ENCODE measurements around the gene HIVEP2.
A peak's percentile ranks its signal among the peaks of the same experiment; 100 is the strongest.
"Not testable (repeated sequence)": the region's sequence is repeated elsewhere in the genome, so short reads cannot be mapped to it uniquely, and the experiment has no call there.

Gene HIVEP2, protein sequence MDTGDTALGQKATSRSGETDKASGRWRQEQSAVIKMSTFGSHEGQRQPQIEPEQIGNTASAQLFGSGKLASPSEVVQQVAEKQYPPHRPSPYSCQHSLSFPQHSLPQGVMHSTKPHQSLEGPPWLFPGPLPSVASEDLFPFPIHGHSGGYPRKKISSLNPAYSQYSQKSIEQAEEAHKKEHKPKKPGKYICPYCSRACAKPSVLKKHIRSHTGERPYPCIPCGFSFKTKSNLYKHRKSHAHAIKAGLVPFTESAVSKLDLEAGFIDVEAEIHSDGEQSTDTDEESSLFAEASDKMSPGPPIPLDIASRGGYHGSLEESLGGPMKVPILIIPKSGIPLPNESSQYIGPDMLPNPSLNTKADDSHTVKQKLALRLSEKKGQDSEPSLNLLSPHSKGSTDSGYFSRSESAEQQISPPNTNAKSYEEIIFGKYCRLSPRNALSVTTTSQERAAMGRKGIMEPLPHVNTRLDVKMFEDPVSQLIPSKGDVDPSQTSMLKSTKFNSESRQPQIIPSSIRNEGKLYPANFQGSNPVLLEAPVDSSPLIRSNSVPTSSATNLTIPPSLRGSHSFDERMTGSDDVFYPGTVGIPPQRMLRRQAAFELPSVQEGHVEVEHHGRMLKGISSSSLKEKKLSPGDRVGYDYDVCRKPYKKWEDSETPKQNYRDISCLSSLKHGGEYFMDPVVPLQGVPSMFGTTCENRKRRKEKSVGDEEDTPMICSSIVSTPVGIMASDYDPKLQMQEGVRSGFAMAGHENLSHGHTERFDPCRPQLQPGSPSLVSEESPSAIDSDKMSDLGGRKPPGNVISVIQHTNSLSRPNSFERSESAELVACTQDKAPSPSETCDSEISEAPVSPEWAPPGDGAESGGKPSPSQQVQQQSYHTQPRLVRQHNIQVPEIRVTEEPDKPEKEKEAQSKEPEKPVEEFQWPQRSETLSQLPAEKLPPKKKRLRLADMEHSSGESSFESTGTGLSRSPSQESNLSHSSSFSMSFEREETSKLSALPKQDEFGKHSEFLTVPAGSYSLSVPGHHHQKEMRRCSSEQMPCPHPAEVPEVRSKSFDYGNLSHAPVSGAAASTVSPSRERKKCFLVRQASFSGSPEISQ (N-terminal part only)

GRCh38 chr6:142945049-142945445 is at the start of gene HIVEP2:
Gene HIVEP2 (minus strand): TSS chr6:142945176. CDS start chr6:142774738, 170,438 bp downstream.
- peak; percentile 41 for DNase-seq

DNA sequence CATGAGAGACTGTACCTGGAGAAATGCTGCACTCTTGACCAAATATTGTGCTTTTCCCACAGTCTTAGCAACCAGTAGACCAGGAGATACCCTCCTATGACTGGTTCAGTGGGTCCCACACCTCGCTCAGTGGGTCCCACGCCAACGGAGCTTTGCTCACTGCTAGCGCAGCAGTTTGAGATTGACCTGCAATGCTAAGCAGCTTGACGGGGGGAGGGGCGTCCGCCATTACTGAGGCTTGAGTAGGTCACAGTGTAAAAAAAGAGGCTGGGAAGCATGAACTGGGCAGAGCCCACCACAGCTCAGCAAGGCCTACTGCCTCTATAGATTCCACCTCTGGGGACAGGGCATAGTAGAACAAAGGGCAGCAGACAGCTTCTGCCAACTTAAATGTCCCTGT is 49.0 kb upstream of the HIVEP2 start:
- DNase-seq = no peak

DNA sequence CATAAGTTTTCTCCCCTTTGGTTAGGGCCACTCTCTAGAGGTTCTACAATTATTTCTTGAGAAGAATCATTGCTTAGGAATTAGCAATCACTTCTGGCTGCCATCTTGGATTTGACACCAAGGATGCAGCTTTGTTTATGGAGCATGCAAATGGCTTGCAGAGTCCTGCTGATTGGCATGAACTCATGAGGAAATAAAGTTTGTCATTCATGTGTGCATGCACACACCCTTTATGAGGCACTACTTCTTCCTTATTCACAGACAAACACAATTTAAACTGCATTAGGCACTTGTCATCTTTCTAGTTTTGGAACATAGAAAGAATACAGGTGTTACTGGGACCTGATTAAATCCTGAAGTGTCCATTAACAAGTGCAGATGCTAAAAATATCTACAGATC is 42.5 kb upstream of the HIVEP2 start:
- no peak for DNase-seq

- no peak for DNase-seq
Observed at GRCh38 chr6:142985281-142985680, 40.3 kb upstream of the HIVEP2 start.

GRCh38 chr6:142984386-142984785 is 39.4 kb upstream of the HIVEP2 start:
- DNase-seq = no peak

- no peak for DNase-seq
Observed at GRCh38 chr6:142975365-142975764, 30.4 kb upstream of the HIVEP2 start.

DNA sequence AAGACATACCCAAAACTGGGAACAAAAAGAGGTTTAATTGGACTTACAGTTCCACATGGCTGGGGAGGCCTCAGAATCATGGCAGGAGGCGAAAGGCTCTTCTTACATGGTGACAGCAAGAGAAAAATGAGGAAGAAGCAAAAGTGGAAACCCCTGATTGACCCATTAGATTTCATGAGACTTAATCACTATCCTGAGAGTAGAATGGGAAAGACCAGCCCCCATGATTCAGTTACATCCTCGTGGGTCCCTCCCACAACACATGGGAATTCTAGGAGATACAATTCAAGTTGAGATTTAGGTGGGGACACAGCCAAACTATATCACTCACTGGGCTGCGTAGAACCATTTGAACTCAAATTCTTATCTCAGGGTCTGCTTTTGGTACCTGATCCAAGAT is 26.0 kb upstream of the HIVEP2 start:
- not testable (repeated sequence) for DNase-seq

- DNase-seq = no peak
Observed at GRCh38 chr6:142968601-142969000, 23.6 kb upstream of the HIVEP2 start.

DNA sequence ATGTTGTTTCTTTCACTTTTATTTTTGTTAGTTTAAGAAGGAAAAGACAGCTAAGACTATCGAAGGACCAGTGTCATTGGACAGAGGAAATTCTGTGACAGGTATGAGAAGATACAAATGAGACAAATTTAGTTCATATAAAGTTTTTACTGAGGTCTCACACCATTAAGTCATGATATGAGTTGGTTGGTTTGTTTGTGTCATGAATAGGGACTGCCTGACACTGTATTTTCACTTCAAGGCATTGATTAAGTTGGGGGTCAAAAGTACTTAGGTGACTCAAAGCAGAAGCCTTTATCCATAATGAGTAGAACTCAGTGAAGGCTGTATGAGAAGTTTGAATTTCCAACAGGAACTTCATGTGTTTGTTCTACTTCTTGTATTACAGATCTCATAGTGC is 21.3 kb upstream of the HIVEP2 start:
- DNase-seq = no peak

- no peak for DNase-seq
Observed at GRCh38 chr6:142965164-142965563, 20.2 kb upstream of the HIVEP2 start.

DNA sequence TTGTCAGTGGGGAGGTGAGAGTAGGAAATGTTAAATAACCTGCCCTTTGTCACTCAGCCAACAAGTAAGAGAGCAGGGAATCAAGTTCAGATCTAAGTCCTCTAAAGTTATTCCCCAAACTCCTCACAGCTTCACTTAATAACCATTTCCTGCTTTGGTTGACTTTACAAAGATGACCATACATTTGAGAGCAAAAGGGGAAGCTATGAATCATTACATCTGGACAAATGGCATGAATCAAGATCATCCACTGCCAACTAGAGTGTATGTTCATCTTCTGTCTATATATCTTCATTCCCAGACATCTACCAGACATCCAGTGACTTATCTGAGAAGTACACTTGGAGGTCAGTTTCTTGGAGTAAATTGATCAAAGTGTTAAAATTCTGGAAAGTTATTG is 15.1 kb upstream of the HIVEP2 start:
- DNase-seq = no peak

DNA sequence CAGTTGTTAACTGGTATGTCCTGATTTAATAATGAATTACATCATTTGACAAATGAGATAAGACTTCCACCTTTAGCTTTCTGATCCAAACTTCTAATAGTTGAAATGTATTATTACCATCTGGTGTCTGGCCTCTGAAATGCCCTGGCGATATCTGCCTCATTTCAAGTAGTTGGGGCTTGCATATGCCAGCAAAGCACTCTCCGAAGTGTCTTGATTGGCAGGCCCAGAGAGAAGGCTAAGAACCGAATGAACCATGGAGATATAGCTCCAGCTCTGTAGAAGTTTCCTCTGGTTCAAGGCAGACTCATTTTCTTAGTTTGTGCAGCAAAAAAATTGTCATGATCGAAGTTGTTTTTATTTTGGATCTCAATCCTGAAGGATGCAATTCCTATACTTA is 13.4 kb upstream of the HIVEP2 start:
- no peak for DNase-seq

- no peak for DNase-seq
Observed at GRCh38 chr6:142956726-142957125, 11.8 kb upstream of the HIVEP2 start.

- no peak for DNase-seq
Observed at GRCh38 chr6:142954844-142955243, 9.9 kb upstream of the HIVEP2 start.

DNA sequence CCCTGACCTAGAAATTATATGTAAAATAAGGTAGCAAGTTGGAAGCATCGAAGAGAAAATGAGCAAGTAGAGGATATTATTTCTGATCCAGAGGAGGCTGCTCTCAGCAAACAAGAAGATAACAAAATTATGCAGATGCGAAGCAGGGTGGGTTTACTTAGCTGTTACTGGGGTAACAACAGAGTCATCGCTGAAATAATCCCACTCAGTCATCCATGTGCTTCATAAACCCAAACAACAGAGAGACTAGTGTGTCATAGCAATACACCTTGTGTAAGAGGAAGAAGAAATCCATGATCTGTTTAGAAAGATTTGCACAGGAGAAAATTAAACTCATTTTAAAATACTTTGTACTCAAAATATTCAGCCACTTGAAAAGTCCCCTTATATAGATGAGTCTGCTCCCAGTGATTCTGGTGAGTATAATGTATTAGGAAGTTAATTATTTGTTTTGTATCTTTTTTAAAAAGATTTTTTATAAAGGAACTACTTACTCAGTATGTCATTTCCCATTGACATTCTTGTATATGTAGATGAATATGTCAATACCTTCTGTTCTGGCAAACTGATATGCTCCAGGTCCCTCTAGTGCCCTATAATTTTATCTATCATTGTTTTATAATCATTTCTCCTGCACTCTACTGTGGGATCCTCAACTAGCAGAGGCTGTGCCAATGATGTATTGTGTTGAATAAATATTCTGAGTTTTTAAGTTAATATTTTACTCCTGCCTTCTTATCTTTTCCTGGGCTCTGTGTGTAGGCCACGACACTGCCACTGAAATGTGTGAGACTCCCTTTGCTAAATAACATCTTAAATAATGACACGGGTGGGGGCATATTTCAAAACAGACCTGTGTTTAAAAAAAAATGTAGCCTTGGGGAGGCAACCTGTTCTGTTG is 8.6 kb upstream of the HIVEP2 start:
- no peak for DNase-seq

DNA sequence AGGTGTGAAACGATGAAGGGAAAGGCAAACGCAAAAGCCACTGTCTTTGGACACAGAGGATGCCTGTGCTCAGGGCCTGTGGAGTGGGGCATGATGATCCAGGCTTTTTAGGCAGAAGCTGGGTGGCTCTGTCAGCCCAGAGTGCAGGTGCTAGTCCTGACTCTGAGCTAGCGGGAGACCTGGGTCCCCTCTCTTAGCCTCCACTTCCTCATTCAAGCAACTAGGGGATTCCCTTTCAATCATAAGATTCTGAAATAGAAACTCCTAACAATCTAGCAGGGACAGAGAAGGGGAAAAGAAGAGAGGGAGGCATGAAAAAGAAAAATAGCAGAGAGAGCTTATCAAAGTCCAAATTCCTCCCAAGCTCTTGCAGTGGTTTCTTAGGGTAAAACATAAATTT is 7.6 kb upstream of the HIVEP2 start:
- no peak for DNase-seq

DNA sequence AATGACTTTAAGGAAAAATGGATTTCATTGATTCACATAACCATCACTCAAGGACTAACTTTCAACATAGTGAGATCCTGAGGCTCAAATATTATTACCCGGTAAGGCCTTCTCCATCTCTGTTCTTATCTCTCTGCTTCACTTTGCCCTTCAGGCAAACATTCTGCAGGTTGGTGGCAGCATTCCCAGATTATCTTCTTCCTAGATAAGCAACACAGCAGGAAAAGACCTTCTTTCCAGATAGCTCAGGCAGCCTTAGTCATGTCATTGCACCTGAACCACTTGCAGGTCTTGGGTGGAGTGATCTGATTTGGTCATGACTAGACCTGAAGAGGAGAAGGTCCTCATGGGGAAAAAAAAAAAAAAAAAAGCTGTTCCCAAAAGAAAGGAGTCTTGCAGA is 5.3 kb upstream of the HIVEP2 start:
- DNase-seq = no peak

DNA sequence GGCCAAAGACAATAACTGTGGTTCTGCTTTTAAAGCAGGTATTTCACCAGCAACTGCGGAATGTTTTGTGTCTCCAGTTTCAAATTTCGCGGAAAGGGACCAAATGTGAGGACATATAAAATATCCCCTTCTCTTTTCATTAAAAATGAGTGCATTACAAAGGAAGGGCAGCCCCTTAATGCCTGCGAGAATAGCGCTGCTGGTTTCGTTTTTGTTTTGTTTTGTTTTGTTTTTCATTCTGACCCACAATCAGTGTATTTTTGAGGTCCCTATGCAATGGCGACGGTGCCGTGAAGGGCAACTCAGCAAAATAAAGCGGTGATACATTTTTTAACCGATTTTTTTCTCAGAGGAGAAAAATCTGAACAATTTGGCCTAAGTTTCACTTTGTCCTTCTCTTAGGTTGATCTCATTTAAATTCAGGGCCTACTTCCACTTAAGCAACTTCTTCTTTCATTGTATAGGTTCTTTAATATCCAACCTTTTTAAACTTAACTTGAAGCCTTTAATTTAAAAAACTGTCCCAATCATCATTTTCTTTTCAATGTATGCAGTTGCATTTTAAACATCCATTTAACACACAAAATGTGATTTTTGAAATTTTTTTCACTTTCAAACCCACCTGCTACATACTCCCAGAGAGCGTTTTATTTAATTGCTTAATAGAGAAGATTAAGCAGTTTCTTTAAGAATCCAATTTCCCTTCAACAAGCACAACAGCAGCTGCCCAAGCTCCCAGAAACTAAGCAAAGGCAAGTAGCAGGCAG is 2.9 kb upstream of the HIVEP2 start:
- DNase-seq = no peak

DNA sequence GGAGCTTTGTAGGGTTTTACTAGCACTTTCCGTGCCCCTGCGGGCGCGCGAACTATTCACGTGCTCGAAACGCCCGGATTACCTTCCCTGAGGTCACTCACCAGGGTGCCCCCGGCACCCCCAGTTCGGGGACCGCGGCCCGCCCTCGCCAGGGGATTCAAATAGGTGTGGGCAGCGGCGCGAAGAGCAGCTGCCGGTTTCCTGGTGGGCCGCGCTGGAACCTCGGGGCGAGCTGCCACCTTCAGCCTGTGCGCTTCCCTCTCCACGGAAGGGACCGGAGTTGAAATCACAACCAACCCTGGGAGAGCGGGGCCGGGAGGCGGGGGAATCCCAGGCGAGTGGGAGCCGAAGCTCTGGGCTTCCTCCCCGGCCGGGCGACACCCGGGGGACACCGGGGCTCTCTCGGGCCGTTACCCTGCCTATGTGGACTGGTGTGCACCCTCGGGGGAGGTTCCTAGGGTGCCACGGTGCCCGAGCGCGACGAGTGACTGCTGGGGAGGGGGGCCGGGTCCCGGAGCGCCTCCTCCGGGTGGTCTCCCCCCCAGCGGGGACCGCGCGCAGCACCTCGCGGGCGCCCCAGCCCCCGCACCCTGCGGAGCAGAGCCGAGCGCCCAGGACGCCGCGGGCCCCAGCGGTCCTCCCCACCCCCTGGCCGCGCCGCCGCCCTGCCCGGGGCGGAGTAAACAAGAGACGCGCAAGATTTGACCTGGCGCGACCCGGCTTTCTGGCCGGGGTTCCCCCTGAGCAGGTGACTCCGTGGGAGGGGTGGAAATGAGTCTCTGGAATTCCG is 2.1 kb upstream of the HIVEP2 start:
- peak; percentile 16 for DNase-seq

GRCh38 chr6:142946181-142946923 is 1.4 kb upstream of the HIVEP2 start:
- peak; percentile 82 for DNase-seq
